Measurements from ENCODE around the gene MAML2. TPM values are rescaled to one million over a fixed set of nuclear protein-coding genes. Genes with fewer than 3 reads are reported as not detected.

Gene MAML2
- total RNA-seq, 3 donors from 2014 or later: 45.6 to 82.8 (median 68.2) TPM

GRCh38 chr11:96065379-96065778 lies 277.6 kb downstream of the MAML2 start:
- no peak overlapping the region for H3K4me3 ChIP-seq
- peak overlapping the region; percentile 53 to 69 for H3K27ac ChIP-seq
- DNase-seq (ENCODE audit: low spot score in 2 of 2): no peak

GRCh38 chr11:96063886-96064285 lies 279.1 kb downstream of the MAML2 start:
- TF ChIP-seq CTCF (IDR thresholded peaks at IDR 0.05) (no peak), POLR2AphosphoS5 (IDR thresholded peaks at IDR 0.05) (no peak), POLR2A (IDR thresholded peaks at IDR 0.05) (no peak)
- H3K4me1 ChIP-seq: peaks cover 3 to 23% of the 10 kb centered on the region in 2 donors
- no peaks in the 10 kb centered on the region for H3K27me3 ChIP-seq
- H3K9me3 ChIP-seq: no peaks in the 10 kb centered on the region
- no peak for DNase-seq (ENCODE audit: low spot score in 2 of 2)
- H3K36me3 ChIP-seq: no peaks in the 10 kb centered on the region
- no peak overlapping the region for H3K4me3 ChIP-seq
- H3K27ac ChIP-seq: peak overlapping the region in 1 of 2 donors; percentile 34
- intact Hi-C loops (cut with DNase I; ENCODE audit: low total_unique reads): no loop called here

More at GRCh38 chr11:96065379-96065778, 277.6 kb downstream of the MAML2 start:
- Histone ChIP-seq H3K4me1 (peaks cover 3 to 26% of the 10 kb centered on the region in 2 donors), H3K36me3 (no peaks in the 10 kb centered on the region), H3K27me3 (no peaks in the 10 kb centered on the region), H3K9me3 (no peaks in the 10 kb centered on the region)
- TF ChIP-seq POLR2A (IDR thresholded peaks at IDR 0.05): no peak
- no peak for TF ChIP-seq CTCF (IDR thresholded peaks at IDR 0.05)
- intact Hi-C loops (cut with DNase I; ENCODE audit: low total_unique reads): no loop called here

GRCh38 chr11:96063053-96063452 lies 279.9 kb downstream of the MAML2 start:
- Histone ChIP-seq H3K4me3 (no peak overlapping the region), H3K36me3 (no peaks in the 10 kb centered on the region), H3K4me1 (peaks cover 3 to 23% of the 10 kb centered on the region in 2 donors), H3K27ac (peak overlapping the region; percentile 39 to 54), H3K9me3 (no peaks in the 10 kb centered on the region), H3K27me3 (no peaks in the 10 kb centered on the region)
- no peak for DNase-seq (ENCODE audit: low spot score in 2 of 2)
- intact Hi-C loops (cut with DNase I; ENCODE audit: low total_unique reads): no loop called here
- TF ChIP-seq POLR2A (IDR thresholded peaks at IDR 0.05): no peak
- no peak for TF ChIP-seq POLR2AphosphoS5 (IDR thresholded peaks at IDR 0.05)
- TF ChIP-seq CTCF (IDR thresholded peaks at IDR 0.05): no peak

GRCh38 chr11:96062134-96062533 lies 280.9 kb downstream of the MAML2 start:
- Histone ChIP-seq H3K9me3 (no peaks in the 10 kb centered on the region), H3K27me3 (no peaks in the 10 kb centered on the region), H3K36me3 (no peaks in the 10 kb centered on the region), H3K4me3 (no peak overlapping the region), H3K4me1 (peaks cover 2 to 17% of the 10 kb centered on the region in 2 donors), H3K27ac (peak overlapping the region; percentile 45 to 54)
- TF ChIP-seq POLR2AphosphoS5 (IDR thresholded peaks at IDR 0.05) (no peak), POLR2A (IDR thresholded peaks at IDR 0.05) (no peak), CTCF (IDR thresholded peaks at IDR 0.05) (no peak)
- no peak for DNase-seq (ENCODE audit: low spot score in 2 of 2)
- intact Hi-C loops (cut with DNase I; ENCODE audit: low total_unique reads): no loop called here

GRCh38 chr11:96061730-96062129 lies 281.3 kb downstream of the MAML2 start:
- TF ChIP-seq POLR2A (IDR thresholded peaks at IDR 0.05) (no peak), CTCF (IDR thresholded peaks at IDR 0.05) (no peak)
- Histone ChIP-seq H3K9me3 (no peaks in the 10 kb centered on the region), H3K27me3 (no peaks in the 10 kb centered on the region), H3K36me3 (no peaks in the 10 kb centered on the region), H3K4me3 (no peak overlapping the region), H3K27ac (peak overlapping the region in 1 of 2 donors; percentile 54), H3K4me1 (peaks cover 0 to 13% of the 10 kb centered on the region in 2 donors)
- intact Hi-C loops (cut with DNase I; ENCODE audit: low total_unique reads): no loop called here
- DNase-seq (ENCODE audit: low spot score in 2 of 2): no peak
